ENCODE results near the gene KCNJ9. TPM values are rescaled to one million over a fixed set of nuclear protein-coding genes. Genes with fewer than 3 reads are reported as not detected.
"Not testable (repeated sequence)": the region's sequence is repeated elsewhere in the genome, so short reads cannot be mapped to it uniquely, and the experiment has no call there.

KCNJ9 gene
- total and polyA plus RNA-seq, 2 donors (not counting 1 experiment from before 2014, with no cell fraction given): not detected

DNA sequence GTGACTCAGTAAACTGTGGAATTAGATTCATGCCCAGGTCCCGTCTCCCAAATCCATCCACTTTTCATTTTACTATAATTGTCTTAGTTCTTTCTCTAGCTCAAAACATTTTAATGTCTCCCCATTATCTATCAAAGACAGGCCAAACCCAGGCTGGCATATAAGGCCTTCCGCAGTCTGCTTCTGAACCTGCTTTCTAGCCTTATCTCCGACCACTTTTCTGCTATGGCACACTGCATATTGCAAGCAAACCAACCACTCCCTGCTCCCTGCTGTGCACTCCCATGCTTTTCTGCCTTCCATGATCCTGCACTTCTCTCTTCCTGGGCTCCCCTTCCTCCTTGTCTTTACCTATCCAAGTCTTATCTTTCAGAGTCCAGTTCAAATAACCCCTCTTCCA lies 32.2 kb upstream of the KCNJ9 start:
- POLR2A ChIA-PET: no interaction called here
- WGBS (ENCODE audit: insufficient coverage): 84% methylated on average over 3 of the region's 3 CpGs
- DNase-seq: no peak
- no peaks in the 10 kb centered on the region for H4K20me1 ChIP-seq (ENCODE audit: control insufficient read depth, insufficient read depth, low read length, poor library complexity, severe bottlenecking)
- H3K9me3 Mint-ChIP-seq (ENCODE audit: insufficient read depth): no peaks in the 10 kb centered on the region
- H3K4me3 ChIP-seq (ENCODE audit: control extremely low read depth in 1 of 5, extremely low read depth in 1 of 5, insufficient read depth in 1 of 5, low read depth in 2 of 5, low read length in 4 of 5): no peak overlapping the region
- no peak for TF ChIP-seq EZH2 (IDR thresholded peaks at IDR 0.05; ENCODE audit: borderline replicate concordance, insufficient read depth, low read depth, low read length, poor library complexity, severe bottlenecking)
- TF ChIP-seq, protein P1, sequence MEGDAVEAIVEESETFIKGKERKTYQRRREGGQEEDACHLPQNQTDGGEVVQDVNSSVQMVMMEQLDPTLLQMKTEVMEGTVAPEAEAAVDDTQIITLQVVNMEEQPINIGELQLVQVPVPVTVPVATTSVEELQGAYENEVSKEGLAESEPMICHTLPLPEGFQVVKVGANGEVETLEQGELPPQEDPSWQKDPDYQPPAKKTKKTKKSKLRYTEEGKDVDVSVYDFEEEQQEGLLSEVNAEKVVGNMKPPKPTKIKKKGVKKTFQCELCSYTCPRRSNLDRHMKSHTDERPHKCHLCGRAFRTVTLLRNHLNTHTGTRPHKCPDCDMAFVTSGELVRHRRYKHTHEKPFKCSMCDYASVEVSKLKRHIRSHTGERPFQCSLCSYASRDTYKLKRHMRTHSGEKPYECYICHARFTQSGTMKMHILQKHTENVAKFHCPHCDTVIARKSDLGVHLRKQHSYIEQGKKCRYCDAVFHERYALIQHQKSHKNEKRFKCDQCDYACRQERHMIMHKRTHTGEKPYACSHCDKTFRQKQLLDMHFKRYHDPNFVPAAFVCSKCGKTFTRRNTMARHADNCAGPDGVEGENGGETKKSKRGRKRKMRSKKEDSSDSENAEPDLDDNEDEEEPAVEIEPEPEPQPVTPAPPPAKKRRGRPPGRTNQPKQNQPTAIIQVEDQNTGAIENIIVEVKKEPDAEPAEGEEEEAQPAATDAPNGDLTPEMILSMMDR (IDR thresholded peaks at IDR 0.05): no peak
- H3K4me1 ChIP-seq (ENCODE audit: control insufficient read depth in 2 of 2, insufficient read depth in 2 of 2, low read length in 2 of 2): peaks cover 11 to 12% of the 10 kb centered on the region in 2 donors
- no peaks in the 10 kb centered on the region for H3K79me2 ChIP-seq (ENCODE audit: control insufficient read depth, insufficient read depth, low read length)
- peaks cover 38% of the 10 kb centered on the region for H3K27me3 Mint-ChIP-seq
- no peak overlapping the region for H3K4me3 Mint-ChIP-seq
- H3K27me3 ChIP-seq (replicated peaks in 1 of 4; ENCODE audit: control extremely low read depth in 1 of 4, control insufficient read depth in 3 of 4, insufficient read depth in 4 of 4, low read length in 3 of 4): peaks cover 0 to 30% (median 19%) of the 10 kb centered on the region in 4 experiments
- no peak overlapping the region for H2AFZ ChIP-seq (ENCODE audit: insufficient read depth, low read depth, low read length, poor library complexity, severe bottlenecking)
- H3K4me2 ChIP-seq (replicated peaks; ENCODE audit: low read depth, low read length, poor library complexity, severe bottlenecking): no peak overlapping the region
- CTCF ChIA-PET: interaction anchor here (1.0 to 5.5 kb wide), 3 partner anchors 25 to 35 kb away, joined by 3 to 112 read pairs (median 4); partner anchors contain the start of gene KCNJ9
- no peak overlapping the region for H3K9ac ChIP-seq (ENCODE audit: low read length)
- no peak for ATAC-seq (ENCODE audit: low read depth)
- H3K27ac Mint-ChIP-seq: no peak overlapping the region
- H3K36me3 ChIP-seq (replicated peaks in 1 of 2; ENCODE audit: control extremely low read depth in 1 of 2, control insufficient read depth in 1 of 2, extremely low read depth in 1 of 2, insufficient read depth in 2 of 2, low read length in 1 of 2): no peaks in the 10 kb centered on the region
- peaks cover 12% of the 10 kb centered on the region for H3K4me1 Mint-ChIP-seq
- H3K27ac ChIP-seq (ENCODE audit: low read length in 2 of 2): no peak overlapping the region
- intact Hi-C loops (cut with micrococcal nuclease): no loop called here
- H3K9me3 ChIP-seq (ENCODE audit: control extremely low read depth in 1 of 3, control insufficient read depth in 2 of 3, insufficient read depth in 1 of 3, low read length in 2 of 3): no peaks in the 10 kb centered on the region

- H3K4me2 ChIP-seq (replicated peaks; ENCODE audit: low read depth, low read length, poor library complexity, severe bottlenecking); H3K79me2 ChIP-seq (ENCODE audit: control insufficient read depth, insufficient read depth, low read length); H4K20me1 ChIP-seq (ENCODE audit: control insufficient read depth, insufficient read depth, low read length, poor library complexity, severe bottlenecking); H3K4me3 ChIP-seq (ENCODE audit: control extremely low read depth in 1 of 5, extremely low read depth in 1 of 5, insufficient read depth in 1 of 5, low read depth in 2 of 5, low read length in 4 of 5); H3K9me3 Mint-ChIP-seq (ENCODE audit: insufficient read depth); POLR2A ChIA-PET; intact Hi-C loops (cut with micrococcal nuclease); H3K27ac ChIP-seq (ENCODE audit: low read length in 2 of 2); H3K27ac Mint-ChIP-seq; ATAC-seq (ENCODE audit: low read depth); H3K9me3 ChIP-seq (ENCODE audit: control extremely low read depth in 1 of 3, control insufficient read depth in 2 of 3, insufficient read depth in 1 of 3, low read length in 2 of 3); H3K9ac ChIP-seq (ENCODE audit: low read length); H3K36me3 ChIP-seq (replicated peaks in 1 of 2; ENCODE audit: control extremely low read depth in 1 of 2, control insufficient read depth in 1 of 2, extremely low read depth in 1 of 2, insufficient read depth in 2 of 2, low read length in 1 of 2); H2AFZ ChIP-seq (ENCODE audit: insufficient read depth, low read depth, low read length, poor library complexity, severe bottlenecking); DNase-seq; H3K4me3 Mint-ChIP-seq: not testable (repeated sequence)
- 100% methylated on average over 1 of the region's 2 CpGs for WGBS (ENCODE audit: insufficient coverage)
- H3K4me1 Mint-ChIP-seq: peaks cover 12% of the 10 kb centered on the region
- Histone ChIP-seq H3K27me3 (replicated peaks in 1 of 4; ENCODE audit: control extremely low read depth in 1 of 4, control insufficient read depth in 3 of 4, insufficient read depth in 4 of 4, low read length in 3 of 4) (peaks cover 0 to 41% (median 20%) of the 10 kb centered on the region in 4 experiments), H3K4me1 (ENCODE audit: control insufficient read depth in 2 of 2, insufficient read depth in 2 of 2, low read length in 2 of 2) (peaks cover 11 to 12% of the 10 kb centered on the region in 2 donors)
- peaks cover 45% of the 10 kb centered on the region for H3K27me3 Mint-ChIP-seq
- CTCF ChIA-PET: interaction anchor here (0.7 to 1.5 kb wide), 3 partner anchors 11 to 68 kb away, joined by 3 to 4 read pairs (median 3); no protein-coding TSS in a partner anchor
Observed at GRCh38 chr1:160050182-160050581, 31.2 kb upstream of the KCNJ9 start.
